Epithelial cell of esophagus (primary cell): ENCODE data around the gene NCAPG2.

ENCODE experiments used
- DNase-seq: peaks from one replicate; pipeline ENCODE4 v3.0.0; 2010; ENCODE audit warnings: low read depth
- H3K4me3 ChIP-seq: 2 replicates; pipeline ENCODE4 v1.5.1; 2011; ENCODE audit warnings: mild to moderate bottlenecking, low read length, control low read depth
- CTCF ChIP-seq: IDR thresholded peaks from 2 replicates; pipeline ENCODE4 v1.5.1; 2011; ENCODE audit warnings: low read depth, mild to moderate bottlenecking, low read length, control low read depth, inconsistent platforms; ENCODE audit not compliant: insufficient read depth; ENCODE audit errors: missing control alignments

Gene NCAPG2

GRCh38 chr7:158704524-158705233 lies at the start of gene NCAPG2:
TSS of gene NCAPG2 (minus strand) at chr7:158704804. CDS start at chr7:158701899, 2,905 bp downstream.
- TF ChIP-seq CTCF, result peak; percentile 10
- DNase-seq, result peak; percentile 98
- peak within 1 kb of the TSS; percentile 86 for H3K4me3 ChIP-seq

- peak; percentile 81 for DNase-seq
- TF ChIP-seq CTCF, result no peak
- no peak overlapping the region for H3K4me3 ChIP-seq
Measured at GRCh38 chr7:158753900-158754299, 49.3 kb upstream of the NCAPG2 start.

GRCh38 chr7:158751751-158752150 lies 47.1 kb upstream of the NCAPG2 start:
- H3K4me3 ChIP-seq, result no peak overlapping the region
- no peak for TF ChIP-seq CTCF
- no peak for DNase-seq

- no peak overlapping the region for H3K4me3 ChIP-seq
- DNase-seq, result no peak
- no peak for TF ChIP-seq CTCF
Measured at GRCh38 chr7:158751199-158751598, 46.6 kb upstream of the NCAPG2 start.

GRCh38 chr7:158750702-158751101 lies 46.1 kb upstream of the NCAPG2 start:
- no peak for DNase-seq
- no peak for TF ChIP-seq CTCF
- H3K4me3 ChIP-seq, result no peak overlapping the region

- no peak for DNase-seq
- no peak overlapping the region for H3K4me3 ChIP-seq
- TF ChIP-seq CTCF, result no peak
Measured at GRCh38 chr7:158749396-158749795, 44.8 kb upstream of the NCAPG2 start.

- no peak for TF ChIP-seq CTCF
- no peak for DNase-seq
- H3K4me3 ChIP-seq, result no peak overlapping the region
Measured at GRCh38 chr7:158748335-158748734, 43.7 kb upstream of the NCAPG2 start.
